Type B pancreatic cell (in vitro differentiated cells): ENCODE data around the gene AGO1. TPM values are rescaled to one million over a fixed set of nuclear protein-coding genes. Genes with fewer than 3 reads are reported as not detected.

Source experiments
- DNase-seq: peaks from one replicate; pipeline ENCODE4 v3.0.0; 2021; ENCODE audit warnings: mixed read lengths; ENCODE audit not compliant: unreplicated experiment; ENCODE audit errors: extremely low spot score
- H3K27ac Mint-ChIP-seq: 2 replicates; pipeline ENCODE4 v1.8.0; 2021; ENCODE audit warnings: mild to moderate bottlenecking, mixed read lengths
- H3K27me3 Mint-ChIP-seq: 2 replicates; pipeline ENCODE4 v1.8.0; 2021; ENCODE audit warnings: mixed read lengths
- H3K36me3 Mint-ChIP-seq: 2 replicates; pipeline ENCODE4 v1.8.0; 2021; ENCODE audit warnings: mixed read lengths
- H3K4me1 Mint-ChIP-seq: one replicate; pipeline ENCODE4 v1.8.0; 2021; ENCODE audit warnings: mixed read lengths; ENCODE audit not compliant: unreplicated experiment
- H3K4me3 Mint-ChIP-seq: 2 replicates; pipeline ENCODE4 v1.8.0; 2021; ENCODE audit warnings: mild to moderate bottlenecking, mixed read lengths
- H3K9me3 Mint-ChIP-seq: 2 replicates; pipeline ENCODE4 v1.8.0; 2021; ENCODE audit warnings: mixed read lengths
- CTCF ChIP-seq: fragments of 200-600 bp; sonication (generic); conservative IDR thresholded peaks from 2 replicates; pipeline ENCODE4 v1.5.0; 2021; ENCODE audit warnings: antibody characterized with exemption, mild to moderate bottlenecking
- total RNA-seq: library from RNA; stranded (reverse); gene quantifications from 2 replicates; pipeline ENCODE4 v1.2.1, GENCODE V29; 2021; ENCODE audit warnings: low replicate concordance

AGO1 gene
- total RNA-seq, 1 donor from 2014 or later: 47.7 TPM

- Mint-ChIP-seq H3K4me1 (peaks cover 35% of the 10 kb centered on the region), H3K9me3 (no peaks in the 10 kb centered on the region)
- TF ChIP-seq CTCF: no peak
These were observed 47.8 kb downstream of the AGO1 start, which contains the start of gene AGO3 for GRCh38 chr1:35930593-35931445. AGO3 (plus strand) TSS chr1:35931105; CDS start chr1:35931427, 322 bp downstream.

GRCh38 chr1:35931446-35932157 is 48.6 kb downstream of the AGO1 start:
- peaks cover 35% of the 10 kb centered on the region for H3K4me1 Mint-ChIP-seq

More at GRCh38 chr1:35930593-35931445, 47.8 kb downstream of the AGO1 start, which contains the start of gene AGO3:
- Mint-ChIP-seq H3K4me3 (peak within 1 kb of the TSS; percentile 95), H3K36me3 (peaks cover 4% of the 10 kb centered on the region), H3K27ac (peak within 1 kb of the TSS; percentile 98), H3K27me3 (no peaks in the 10 kb centered on the region)
- DNase-seq: peak; percentile 86

DNA sequence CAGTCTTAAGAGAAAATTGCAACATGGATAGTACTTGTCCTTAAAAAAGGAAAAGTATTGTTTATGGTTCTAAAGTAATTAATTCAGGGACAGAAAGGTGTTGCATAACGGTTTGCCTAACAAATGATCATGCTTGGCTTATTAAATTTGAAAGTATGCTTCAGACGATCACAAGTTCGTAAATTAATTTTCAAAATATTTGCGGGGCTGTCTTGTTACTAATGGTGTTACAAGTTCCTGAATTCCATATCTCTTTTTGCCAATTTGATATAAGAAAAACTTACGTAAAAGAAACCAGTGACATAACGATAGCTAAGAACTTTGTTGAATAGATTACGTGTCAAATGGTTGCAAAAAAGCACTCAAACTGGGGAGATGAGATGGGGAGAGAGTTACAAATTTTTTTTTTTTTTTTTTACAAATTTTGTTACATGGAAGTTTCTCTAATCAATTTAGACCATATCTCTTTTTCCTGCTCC is 49.2 kb downstream of the AGO1 start:
- peaks cover 4% of the 10 kb centered on the region for H3K36me3 Mint-ChIP-seq
- H3K9me3 Mint-ChIP-seq: no peaks in the 10 kb centered on the region
- peak overlapping the region; percentile 10 for H3K27ac Mint-ChIP-seq
- peak overlapping the region; percentile 95 for H3K4me3 Mint-ChIP-seq
- no peak for TF ChIP-seq CTCF
- no peaks in the 10 kb centered on the region for H3K27me3 Mint-ChIP-seq
- peaks cover 35% of the 10 kb centered on the region for H3K4me1 Mint-ChIP-seq
- DNase-seq: no peak

More at GRCh38 chr1:35931446-35932157, 48.6 kb downstream of the AGO1 start:
- H3K27me3 Mint-ChIP-seq: no peaks in the 10 kb centered on the region
- no peaks in the 10 kb centered on the region for H3K9me3 Mint-ChIP-seq
- peak overlapping the region; percentile 92 for H3K27ac Mint-ChIP-seq
- H3K4me3 Mint-ChIP-seq: peak overlapping the region; percentile 95
- H3K36me3 Mint-ChIP-seq: peaks cover 4% of the 10 kb centered on the region
- no peak for TF ChIP-seq CTCF
- no peak for DNase-seq

DNA sequence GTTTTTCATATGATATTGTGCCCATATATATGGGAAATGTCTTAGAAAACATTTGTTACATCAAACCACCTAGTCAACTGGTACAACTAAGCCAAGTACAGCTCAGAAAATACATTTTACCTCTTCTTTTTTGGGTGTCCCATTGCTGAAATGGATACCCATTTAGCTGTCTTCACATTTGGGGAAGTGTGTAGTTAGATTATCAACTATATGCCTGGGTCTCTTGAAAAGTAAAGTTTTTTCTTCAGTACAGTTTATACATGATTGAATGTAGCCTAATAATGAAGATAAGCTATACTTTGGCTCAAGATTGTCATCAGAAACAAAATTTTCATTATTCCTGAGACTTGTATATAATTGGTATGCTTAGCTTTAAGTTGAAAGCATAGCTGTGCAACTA is 49.9 kb downstream of the AGO1 start:
- DNase-seq: no peak
- Mint-ChIP-seq H3K27me3 (no peaks in the 10 kb centered on the region), H3K4me1 (peaks cover 35% of the 10 kb centered on the region), H3K27ac (peak overlapping the region; percentile 10), H3K4me3 (peak overlapping the region; percentile 95), H3K9me3 (no peaks in the 10 kb centered on the region), H3K36me3 (peaks cover 4% of the 10 kb centered on the region)
- TF ChIP-seq CTCF: no peak

- no peaks in the 10 kb centered on the region for H3K36me3 Mint-ChIP-seq
- no peaks in the 10 kb centered on the region for H3K9me3 Mint-ChIP-seq
- TF ChIP-seq CTCF: no peak
- no peak for DNase-seq
- peaks cover 32% of the 10 kb centered on the region for H3K4me1 Mint-ChIP-seq
- H3K27me3 Mint-ChIP-seq: no peaks in the 10 kb centered on the region
- H3K27ac Mint-ChIP-seq: no peak overlapping the region
- no peak overlapping the region for H3K4me3 Mint-ChIP-seq
These were observed 52.7 kb downstream of the AGO1 start for GRCh38 chr1:35935442-35936388.
